OCI-LY7 (cell line): ENCODE data around the gene SHROOM3.

Experiments
- CTCF ChIP-seq: fragments of 200-600 bp; sonication (generic); conservative IDR thresholded peaks from 2 replicates; pipeline ENCODE4 v1.5.1; 2014; ENCODE audit warnings: mild to moderate bottlenecking, antibody characterized with exemption, low read length, moderate library complexity, mixed read lengths
- EZH2phosphoT487 ChIP-seq: fragments of 200-600 bp; sonication (generic); IDR thresholded peaks from 2 replicates; pipeline ENCODE4 v1.6.1; 2018; ENCODE audit warnings: low read depth, borderline replicate concordance, mild to moderate bottlenecking, mixed run types, antibody characterized with exemption, low read length, moderate library complexity, mixed read lengths

GRCh38 chr4:76426272-76426671, 8.8 kb upstream of the SHROOM3 start:
- TF ChIP-seq CTCF = no peak
- no peak for TF ChIP-seq EZH2phosphoT487
